ENCODE data around the gene PROSER3.

DNA sequence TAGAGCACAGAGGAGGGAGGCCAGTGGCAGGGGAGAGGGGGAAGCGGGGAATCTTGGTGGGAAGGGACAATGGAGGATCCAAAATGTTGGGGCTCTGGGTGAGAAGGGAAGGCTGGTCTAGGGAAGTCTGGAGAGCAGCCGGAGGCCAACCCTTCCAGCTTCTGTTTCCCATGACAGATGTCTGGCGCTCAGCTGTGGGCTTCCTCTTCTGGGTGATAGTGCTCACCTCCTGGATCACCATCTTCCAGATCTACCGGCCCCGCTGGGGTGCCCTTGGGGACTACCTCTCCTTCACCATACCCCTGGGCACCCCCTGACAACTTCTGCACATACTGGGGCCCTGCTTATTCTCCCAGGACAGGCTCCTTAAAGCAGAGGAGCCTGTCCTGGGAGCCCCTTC, 11.4 kb upstream of the PROSER3 start:
- TF ChIP-seq, protein P1, sequence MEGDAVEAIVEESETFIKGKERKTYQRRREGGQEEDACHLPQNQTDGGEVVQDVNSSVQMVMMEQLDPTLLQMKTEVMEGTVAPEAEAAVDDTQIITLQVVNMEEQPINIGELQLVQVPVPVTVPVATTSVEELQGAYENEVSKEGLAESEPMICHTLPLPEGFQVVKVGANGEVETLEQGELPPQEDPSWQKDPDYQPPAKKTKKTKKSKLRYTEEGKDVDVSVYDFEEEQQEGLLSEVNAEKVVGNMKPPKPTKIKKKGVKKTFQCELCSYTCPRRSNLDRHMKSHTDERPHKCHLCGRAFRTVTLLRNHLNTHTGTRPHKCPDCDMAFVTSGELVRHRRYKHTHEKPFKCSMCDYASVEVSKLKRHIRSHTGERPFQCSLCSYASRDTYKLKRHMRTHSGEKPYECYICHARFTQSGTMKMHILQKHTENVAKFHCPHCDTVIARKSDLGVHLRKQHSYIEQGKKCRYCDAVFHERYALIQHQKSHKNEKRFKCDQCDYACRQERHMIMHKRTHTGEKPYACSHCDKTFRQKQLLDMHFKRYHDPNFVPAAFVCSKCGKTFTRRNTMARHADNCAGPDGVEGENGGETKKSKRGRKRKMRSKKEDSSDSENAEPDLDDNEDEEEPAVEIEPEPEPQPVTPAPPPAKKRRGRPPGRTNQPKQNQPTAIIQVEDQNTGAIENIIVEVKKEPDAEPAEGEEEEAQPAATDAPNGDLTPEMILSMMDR (IDR thresholded peaks at IDR 0.05; ENCODE audit: low read length) = no peak
- no peak for TF ChIP-seq EZH2 (IDR thresholded peaks at IDR 0.05; ENCODE audit: borderline replicate concordance, low read length)

Data from OCI-LY1 (cell line).